Upper lobe of right lung (tissue), 1 donor: Measurements from ENCODE around the gene MAST1. TPM values are rescaled to one million over a fixed set of nuclear protein-coding genes. Genes with fewer than 3 reads are reported as not detected.
"Not testable (repeated sequence)": the region's sequence is repeated elsewhere in the genome, so short reads cannot be mapped to it uniquely, and the experiment has no call there.

Experiments
- ATAC-seq: fragments of 200-7000 bp; cut with Tn5 transposase; one replicate; pipeline ENCODE4 v1.9.1; 2020; ENCODE audit warnings: mild to moderate bottlenecking, moderate library complexity
- DNase-seq: peaks from one replicate; pipeline ENCODE4 v3.0.0-alpha.2; 2020
- H3K27ac ChIP-seq: fragments of 200-600 bp; one replicate; pipeline ENCODE4 v1.8.0; 2022
- H3K27me3 ChIP-seq: fragments of 200-600 bp; one replicate; pipeline ENCODE4 v1.8.0; 2022; ENCODE audit warnings: mild to moderate bottlenecking
- H3K36me3 ChIP-seq: fragments of 200-600 bp; one replicate; pipeline ENCODE4 v1.8.0; 2022
- H3K4me1 ChIP-seq: fragments of 200-600 bp; one replicate; pipeline ENCODE4 v1.8.0; 2022
- H3K4me3 ChIP-seq: fragments of 200-600 bp; one replicate; pipeline ENCODE4 v1.8.0; 2022; ENCODE audit warnings: mild to moderate bottlenecking
- H3K9me3 ChIP-seq: fragments of 200-600 bp; one replicate; pipeline ENCODE4 v1.8.0; 2022
- intact Hi-C: fragments of 100-400 bp; cut with DNase I; formaldehyde crosslinking; loops from one replicate; pipeline ENCODE4 v1.11.0; 2022
- total RNA-seq: library from RNA; stranded (reverse); fragmentation: NEBNext Ultra II Directional; extraction: Animal tissue kit (Norgen Biotek cat#: 25700); gene quantifications from one replicate; pipeline ENCODE4 v1.2.1, GENCODE V29; 2021
- TF ChIP-seq, protein P1 (sequence below): fragments of 200-600 bp; IDR thresholded peaks from one replicate; pipeline ENCODE4 v1.8.0; 2022; ENCODE audit warnings: antibody characterized with exemption
- donor health status: DM: no; HTN: yes; CAD: no; lungs with severe emphysema.

MAST1 gene
- total RNA-seq, 1 donor from 2014 or later: not detected

DNA sequence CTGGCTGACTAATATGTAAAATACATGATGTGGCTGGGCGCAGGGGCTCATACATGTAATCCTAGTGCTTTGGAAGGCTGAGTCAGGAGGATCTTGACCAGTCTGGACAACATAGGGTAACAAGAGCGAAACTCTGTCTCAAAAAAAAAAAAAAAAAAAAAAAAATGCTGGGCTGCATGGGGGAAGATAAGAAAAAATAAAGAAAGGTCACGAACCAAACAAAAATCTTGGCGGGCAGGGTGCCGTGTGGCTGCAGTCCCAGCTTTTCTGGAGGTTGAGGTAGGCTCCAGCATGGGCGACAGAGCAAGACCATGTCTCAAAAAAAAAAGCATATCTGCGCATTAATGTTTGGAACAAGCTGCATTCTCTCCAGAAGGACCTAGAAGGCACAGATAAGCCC, 23.2 kb upstream of the MAST1 start:
- TF ChIP-seq, protein P1, sequence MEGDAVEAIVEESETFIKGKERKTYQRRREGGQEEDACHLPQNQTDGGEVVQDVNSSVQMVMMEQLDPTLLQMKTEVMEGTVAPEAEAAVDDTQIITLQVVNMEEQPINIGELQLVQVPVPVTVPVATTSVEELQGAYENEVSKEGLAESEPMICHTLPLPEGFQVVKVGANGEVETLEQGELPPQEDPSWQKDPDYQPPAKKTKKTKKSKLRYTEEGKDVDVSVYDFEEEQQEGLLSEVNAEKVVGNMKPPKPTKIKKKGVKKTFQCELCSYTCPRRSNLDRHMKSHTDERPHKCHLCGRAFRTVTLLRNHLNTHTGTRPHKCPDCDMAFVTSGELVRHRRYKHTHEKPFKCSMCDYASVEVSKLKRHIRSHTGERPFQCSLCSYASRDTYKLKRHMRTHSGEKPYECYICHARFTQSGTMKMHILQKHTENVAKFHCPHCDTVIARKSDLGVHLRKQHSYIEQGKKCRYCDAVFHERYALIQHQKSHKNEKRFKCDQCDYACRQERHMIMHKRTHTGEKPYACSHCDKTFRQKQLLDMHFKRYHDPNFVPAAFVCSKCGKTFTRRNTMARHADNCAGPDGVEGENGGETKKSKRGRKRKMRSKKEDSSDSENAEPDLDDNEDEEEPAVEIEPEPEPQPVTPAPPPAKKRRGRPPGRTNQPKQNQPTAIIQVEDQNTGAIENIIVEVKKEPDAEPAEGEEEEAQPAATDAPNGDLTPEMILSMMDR: no peak
- ATAC-seq: no peak
- no peak for DNase-seq
- Histone ChIP-seq H3K9me3 (no peaks in the 10 kb centered on the region), H3K27me3 (no peaks in the 10 kb centered on the region), H3K27ac (no peak overlapping the region), H3K4me1 (no peaks in the 10 kb centered on the region), H3K4me3 (no peak overlapping the region), H3K36me3 (peaks cover 14% of the 10 kb centered on the region)
- intact Hi-C loops: no loop called here

DNA sequence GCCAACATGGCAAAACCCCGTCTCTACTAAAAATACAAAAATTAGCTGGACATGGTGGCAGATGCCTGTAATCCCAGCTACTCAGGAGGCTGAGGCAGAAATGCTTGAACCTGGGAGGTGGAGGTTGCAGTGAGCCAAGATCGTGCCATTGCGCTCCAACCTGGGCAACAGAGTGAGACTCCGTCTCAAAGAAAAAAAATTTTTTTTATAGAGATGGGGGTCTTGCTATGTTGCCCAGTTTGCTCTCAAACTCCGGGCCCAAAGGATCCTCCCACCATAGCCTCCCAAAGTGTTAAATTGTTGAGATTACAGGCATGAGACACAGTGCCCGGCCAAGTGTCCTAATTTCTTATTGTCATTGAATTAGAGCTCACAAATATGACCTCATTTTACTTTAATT, 21.1 kb upstream of the MAST1 start:
- H3K36me3 ChIP-seq, ATAC-seq, H3K27me3 ChIP-seq, H3K9me3 ChIP-seq, H3K4me3 ChIP-seq, H3K27ac ChIP-seq, intact Hi-C loops, DNase-seq, H3K4me1 ChIP-seq: not testable (repeated sequence)

DNA sequence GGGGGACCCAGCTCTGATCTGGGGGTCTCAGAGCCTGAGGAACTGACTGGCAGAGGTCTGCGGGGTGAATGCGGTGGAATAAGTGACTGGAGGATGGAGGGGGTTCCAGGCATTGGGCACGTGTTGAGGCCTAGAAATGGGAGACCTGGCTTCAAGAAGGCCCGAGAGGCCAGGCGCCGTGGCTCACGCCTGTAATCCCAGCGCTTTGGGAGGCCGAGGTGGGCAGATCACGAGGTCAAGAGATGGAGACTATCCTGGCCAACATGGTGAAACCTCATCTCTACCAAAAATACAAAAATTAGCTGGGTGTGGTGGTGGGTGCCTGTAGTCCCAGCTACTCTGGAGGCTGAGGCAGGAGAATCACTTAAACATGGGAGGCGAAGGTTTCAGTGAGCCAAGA, 20.5 kb upstream of the MAST1 start:
- H3K4me3 ChIP-seq, H3K27me3 ChIP-seq, H3K4me1 ChIP-seq, H3K27ac ChIP-seq, ATAC-seq, intact Hi-C loops, H3K36me3 ChIP-seq, DNase-seq, H3K9me3 ChIP-seq: not testable (repeated sequence)

DNA sequence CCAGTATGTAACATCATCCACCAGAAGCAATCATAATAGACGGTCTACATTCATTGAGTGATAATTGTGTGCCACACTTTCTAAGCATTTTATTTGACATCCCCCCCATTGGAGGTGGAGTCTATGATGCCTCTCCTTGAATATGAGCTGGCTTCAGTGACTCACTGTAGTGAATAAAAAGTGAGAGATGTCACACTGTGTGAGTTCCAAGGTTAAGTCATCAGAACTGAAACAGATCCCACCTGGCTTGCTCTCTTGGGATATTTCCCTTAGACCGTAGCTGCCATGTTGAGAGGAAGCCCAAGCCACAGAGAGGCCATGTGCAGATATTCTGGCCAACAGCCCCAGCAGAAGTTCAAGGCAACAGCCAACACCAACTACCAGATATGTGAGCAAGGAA, 16.6 kb upstream of the MAST1 start:
- Histone ChIP-seq H3K36me3 (no peaks in the 10 kb centered on the region), H3K4me1 (no peaks in the 10 kb centered on the region), H3K4me3 (no peak overlapping the region), H3K9me3 (no peaks in the 10 kb centered on the region), H3K27ac (no peak overlapping the region), H3K27me3 (peaks cover 26% of the 10 kb centered on the region)
- ATAC-seq: no peak
- intact Hi-C loops: no loop called here
- DNase-seq: no peak
- TF ChIP-seq, protein P1: no peak

DNA sequence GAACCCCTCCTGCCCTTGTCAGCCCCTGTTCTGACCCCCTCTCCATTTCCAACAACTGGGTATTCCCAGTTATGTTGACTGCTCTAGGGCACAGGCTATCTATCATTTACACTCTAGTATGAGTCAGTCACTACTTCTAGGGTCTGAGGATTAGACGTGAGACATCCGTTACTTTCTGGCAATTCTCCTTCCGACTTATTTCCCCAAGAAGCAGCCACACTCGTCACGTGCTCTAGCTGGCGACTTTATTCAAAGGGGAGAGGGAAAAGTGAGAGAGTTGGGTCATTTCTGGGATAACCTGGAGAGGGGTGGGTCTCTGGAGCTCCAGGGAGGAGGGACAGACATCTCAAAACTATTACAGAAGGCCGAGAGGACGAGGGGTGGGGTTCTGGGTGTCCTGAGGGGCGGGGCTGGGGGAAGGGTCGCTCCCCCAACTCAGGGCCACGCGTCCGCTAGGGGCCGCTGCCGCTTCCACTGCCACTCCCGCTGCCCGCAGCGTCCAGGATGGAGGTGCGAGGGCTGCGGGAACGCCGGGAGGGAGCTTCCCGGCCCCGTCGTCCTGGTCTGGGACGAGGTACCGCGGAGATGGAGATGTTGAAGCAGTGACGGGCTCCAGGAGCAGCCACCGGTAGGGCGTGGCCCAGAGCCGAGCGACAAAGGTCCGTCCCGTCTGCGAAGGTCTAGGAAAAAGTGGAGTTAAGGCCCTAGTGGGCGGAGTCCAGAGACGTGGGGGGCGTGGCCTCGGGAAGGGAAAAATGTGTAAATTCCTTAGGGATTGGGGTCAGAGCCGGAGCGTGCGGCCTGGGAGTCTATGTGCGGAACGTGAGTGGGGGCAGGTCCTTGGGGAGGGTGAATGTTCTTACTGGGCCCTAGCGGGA, 12.8 kb upstream of the MAST1 start:
- intact Hi-C loops: no loop called here
- H3K36me3 ChIP-seq: no peaks in the 10 kb centered on the region
- TF ChIP-seq, protein P1: peak; percentile 28
- ATAC-seq: peak; percentile 57
- H3K4me1 ChIP-seq: peaks cover 6% of the 10 kb centered on the region
- H3K27me3 ChIP-seq: peaks cover 61% of the 10 kb centered on the region
- no peaks in the 10 kb centered on the region for H3K9me3 ChIP-seq
- no peak for DNase-seq
- H3K4me3 ChIP-seq: no peak overlapping the region
- no peak overlapping the region for H3K27ac ChIP-seq

DNA sequence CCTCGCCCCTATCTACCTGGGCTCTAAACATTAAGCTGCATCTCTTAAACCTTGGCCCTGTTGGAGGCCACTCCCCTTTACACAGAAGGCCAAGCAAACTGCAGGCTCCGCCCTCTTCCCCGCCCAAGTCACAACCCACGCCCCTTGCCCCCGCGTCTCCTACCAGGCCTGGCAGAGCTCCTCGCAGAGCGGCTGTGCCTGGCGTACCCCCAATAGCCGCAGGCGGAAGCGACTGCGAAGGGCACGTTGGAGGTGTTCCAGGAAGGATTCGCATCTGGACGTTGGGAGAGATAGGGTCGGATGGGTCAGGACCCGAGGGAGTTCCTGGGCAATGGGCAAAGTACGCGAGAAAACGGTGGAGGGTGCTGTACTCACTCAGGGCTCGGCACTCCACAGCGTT, 9.8 kb upstream of the MAST1 start:
- no peaks in the 10 kb centered on the region for H3K36me3 ChIP-seq
- peaks cover 86% of the 10 kb centered on the region for H3K27me3 ChIP-seq
- TF ChIP-seq, protein P1: no peak
- ATAC-seq (peak; percentile 42), DNase-seq (no peak)
- H3K27ac ChIP-seq: no peak overlapping the region
- H3K4me3 ChIP-seq: no peak overlapping the region
- intact Hi-C loops: no loop called here
- no peaks in the 10 kb centered on the region for H3K9me3 ChIP-seq
- H3K4me1 ChIP-seq: peaks cover 9% of the 10 kb centered on the region

DNA sequence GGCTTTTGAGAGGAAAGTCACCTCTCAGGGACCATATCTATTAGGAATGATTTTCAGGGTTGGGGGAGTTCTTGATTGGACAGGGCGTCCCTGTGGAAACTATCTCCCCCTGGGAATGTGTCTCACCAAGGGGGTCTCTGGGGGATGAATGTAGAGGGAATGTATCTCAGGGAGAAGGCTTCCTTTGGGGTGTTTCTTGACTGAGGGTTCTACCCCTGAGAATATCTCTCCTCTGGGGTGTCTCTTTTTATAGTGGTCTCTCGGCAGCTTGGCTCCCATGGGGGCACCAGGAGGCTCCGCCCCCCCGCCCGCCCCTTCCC, 4.9 kb upstream of the MAST1 start:
- no peaks in the 10 kb centered on the region for H3K36me3 ChIP-seq
- ATAC-seq (no peak), DNase-seq (no peak)
- H3K27me3 ChIP-seq: peaks cover 89% of the 10 kb centered on the region
- intact Hi-C loops: no loop called here
- H3K4me3 ChIP-seq: no peak overlapping the region
- peaks cover 10% of the 10 kb centered on the region for H3K4me1 ChIP-seq
- H3K27ac ChIP-seq: no peak overlapping the region
- H3K9me3 ChIP-seq: no peaks in the 10 kb centered on the region
- TF ChIP-seq, protein P1: no peak
